IPS-18a (cell line): ENCODE data around the gene DAZAP2.
"Not testable (repeated sequence)": the region's sequence is repeated elsewhere in the genome, so short reads cannot be mapped to it uniquely, and the experiment has no call there.

ENCODE experiments used
- H3K27ac ChIP-seq: one replicate; pipeline ENCODE4 v1.5.1; 2013; ENCODE audit warnings: low read length
- H3K27me3 ChIP-seq: one replicate; pipeline ENCODE4 v1.6.1; 2013; ENCODE audit warnings: mild to moderate bottlenecking, low read length; ENCODE audit not compliant: control insufficient read depth, insufficient read depth
- H3K36me3 ChIP-seq: one replicate; pipeline ENCODE4 v1.6.1; 2013; ENCODE audit warnings: low read depth, low read length; ENCODE audit not compliant: control insufficient read depth
- H3K4me1 ChIP-seq: one replicate; pipeline ENCODE4 v1.6.1; 2013; ENCODE audit warnings: low read depth, low read length; ENCODE audit not compliant: control insufficient read depth
- H3K4me3 ChIP-seq: one replicate; pipeline ENCODE4 v1.5.1; 2013; ENCODE audit warnings: low read length
- H3K9ac ChIP-seq: one replicate; pipeline ENCODE4 v1.6.1; 2013; ENCODE audit warnings: mild to moderate bottlenecking, low read length, moderate library complexity
- H3K9me3 ChIP-seq: one replicate; pipeline ENCODE4 v1.6.1; 2013; ENCODE audit warnings: low read depth, low read length; ENCODE audit not compliant: control insufficient read depth

Gene DAZAP2

DNA sequence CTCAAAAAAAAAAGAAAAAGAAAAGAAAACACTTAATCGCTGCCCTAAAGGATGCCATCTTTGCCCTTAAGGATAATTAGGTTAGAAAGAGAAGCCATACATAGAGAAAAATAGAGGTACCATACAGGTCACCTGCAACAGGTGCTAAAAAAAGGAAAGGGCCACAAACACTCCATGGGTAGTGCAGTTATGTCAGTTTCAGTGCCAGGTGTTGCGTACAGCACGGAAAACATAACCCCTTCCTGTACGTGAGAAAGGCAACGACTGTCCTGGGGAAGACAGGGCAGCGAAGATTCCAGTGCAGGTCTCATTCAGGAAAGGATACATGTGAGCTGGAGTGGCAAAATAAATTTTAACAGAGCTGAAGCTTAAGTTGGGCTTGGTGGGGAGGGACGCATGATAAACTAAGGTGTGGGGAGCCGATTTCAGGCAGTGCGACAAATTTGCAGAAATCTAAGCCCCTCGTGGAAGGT, 553 bp upstream of the DAZAP2 start:
- peak overlapping the region; percentile 99 for H3K9ac ChIP-seq
- H3K4me3 ChIP-seq: peak overlapping the region; percentile 100
- peak overlapping the region; percentile 89 for H3K27ac ChIP-seq
- H3K27me3 ChIP-seq: no peaks in the 10 kb centered on the region
- H3K9me3 ChIP-seq: no peaks in the 10 kb centered on the region
- peaks cover 29% of the 10 kb centered on the region for H3K36me3 ChIP-seq
- H3K4me1 ChIP-seq: peaks cover 12% of the 10 kb centered on the region

DNA sequence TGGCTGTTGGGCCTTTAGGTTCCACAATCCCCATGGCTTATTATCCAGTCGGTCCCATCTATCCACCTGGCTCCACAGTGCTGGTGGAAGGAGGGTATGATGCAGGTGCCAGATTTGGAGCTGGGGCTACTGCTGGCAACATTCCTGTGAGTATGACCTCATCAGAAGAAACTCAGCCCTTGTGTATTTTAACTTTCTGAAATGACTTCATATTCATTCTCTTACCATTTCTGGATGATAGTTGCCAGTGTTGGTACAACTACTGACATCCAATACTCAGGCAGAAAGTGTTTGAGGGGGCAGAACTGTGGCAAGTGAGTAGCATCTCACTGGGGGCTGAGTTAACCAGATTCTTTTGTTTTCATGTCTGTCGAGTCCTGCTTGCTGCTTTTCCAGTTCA, 2.3 kb downstream of the DAZAP2 start:
- Histone ChIP-seq H3K36me3 (peaks cover 38% of the 10 kb centered on the region), H3K4me1 (peaks cover 14% of the 10 kb centered on the region), H3K9ac (no peak overlapping the region), H3K27ac (no peak overlapping the region), H3K9me3 (no peaks in the 10 kb centered on the region), H3K27me3 (no peaks in the 10 kb centered on the region), H3K4me3 (no peak overlapping the region)

DNA sequence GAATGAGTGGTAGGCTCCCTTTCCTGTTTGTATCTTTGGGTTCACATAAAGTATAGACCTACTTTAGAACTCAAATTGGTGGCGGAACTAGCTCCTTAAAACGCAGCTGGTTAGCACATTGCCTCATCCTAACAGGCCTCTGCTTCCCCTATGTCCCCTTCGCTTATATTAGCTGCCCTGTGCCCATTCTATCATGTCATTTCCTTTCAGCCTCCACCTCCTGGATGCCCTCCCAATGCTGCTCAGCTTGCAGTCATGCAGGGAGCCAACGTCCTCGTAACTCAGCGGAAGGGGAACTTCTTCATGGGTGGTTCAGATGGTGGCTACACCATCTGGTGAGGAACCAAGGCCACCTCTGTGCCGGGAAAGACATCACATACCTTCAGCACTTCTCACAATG, 3.5 kb downstream of the DAZAP2 start:
- H3K9me3 ChIP-seq: no peaks in the 10 kb centered on the region
- no peak overlapping the region for H3K4me3 ChIP-seq
- no peak overlapping the region for H3K27ac ChIP-seq
- H3K4me1 ChIP-seq: peaks cover 24% of the 10 kb centered on the region
- no peaks in the 10 kb centered on the region for H3K27me3 ChIP-seq
- H3K9ac ChIP-seq: no peak overlapping the region
- peaks cover 38% of the 10 kb centered on the region for H3K36me3 ChIP-seq

DNA sequence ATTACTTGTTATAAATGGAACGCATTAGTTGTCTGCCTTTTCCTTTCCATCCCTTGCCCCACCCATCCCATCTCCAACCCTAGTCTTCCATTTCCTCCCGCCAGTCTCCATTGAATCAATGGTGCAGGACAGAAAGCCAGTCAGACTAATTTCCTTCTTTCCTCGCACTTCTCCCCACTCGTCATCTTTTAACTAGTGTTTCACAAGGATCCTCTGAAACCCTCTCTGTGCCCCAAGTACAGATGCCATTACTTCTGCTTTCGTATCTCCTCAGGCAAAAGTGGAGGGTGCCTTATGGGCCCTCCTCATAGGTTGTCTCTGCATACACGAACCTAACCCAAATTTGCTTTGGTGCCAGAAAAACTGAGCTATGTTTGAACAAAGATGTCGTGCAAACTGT, 4.2 kb downstream of the DAZAP2 start:
- Histone ChIP-seq H3K9me3 (no peaks in the 10 kb centered on the region), H3K9ac (no peak overlapping the region), H3K36me3 (peaks cover 38% of the 10 kb centered on the region), H3K4me1 (peaks cover 31% of the 10 kb centered on the region), H3K27ac (no peak overlapping the region), H3K27me3 (no peaks in the 10 kb centered on the region), H3K4me3 (no peak overlapping the region)

DNA sequence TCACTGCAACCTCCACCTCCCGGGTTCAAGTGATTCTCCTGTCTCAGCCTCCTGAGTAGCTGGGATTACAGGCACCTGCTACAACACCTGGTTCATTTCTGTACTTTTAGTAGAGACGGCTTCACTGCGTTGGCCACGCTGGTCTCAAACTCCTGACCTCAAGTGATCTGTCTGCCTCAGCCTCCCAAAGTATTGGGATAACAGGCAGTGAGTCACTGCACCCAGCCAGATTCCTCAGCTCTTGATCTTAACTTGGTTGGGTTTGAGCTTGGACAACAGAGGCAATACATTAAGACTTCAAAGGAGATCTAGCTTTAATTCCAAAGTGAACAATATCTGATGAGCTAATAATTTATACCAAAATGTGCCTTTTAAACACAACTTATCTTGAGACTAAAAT, 5.6 kb downstream of the DAZAP2 start:
- H3K4me1 ChIP-seq: peaks cover 31% of the 10 kb centered on the region
- no peaks in the 10 kb centered on the region for H3K9me3 ChIP-seq
- no peak overlapping the region for H3K4me3 ChIP-seq
- H3K27me3 ChIP-seq: no peaks in the 10 kb centered on the region
- H3K9ac ChIP-seq: no peak overlapping the region
- H3K36me3 ChIP-seq: peaks cover 38% of the 10 kb centered on the region
- H3K27ac ChIP-seq: no peak overlapping the region

DNA sequence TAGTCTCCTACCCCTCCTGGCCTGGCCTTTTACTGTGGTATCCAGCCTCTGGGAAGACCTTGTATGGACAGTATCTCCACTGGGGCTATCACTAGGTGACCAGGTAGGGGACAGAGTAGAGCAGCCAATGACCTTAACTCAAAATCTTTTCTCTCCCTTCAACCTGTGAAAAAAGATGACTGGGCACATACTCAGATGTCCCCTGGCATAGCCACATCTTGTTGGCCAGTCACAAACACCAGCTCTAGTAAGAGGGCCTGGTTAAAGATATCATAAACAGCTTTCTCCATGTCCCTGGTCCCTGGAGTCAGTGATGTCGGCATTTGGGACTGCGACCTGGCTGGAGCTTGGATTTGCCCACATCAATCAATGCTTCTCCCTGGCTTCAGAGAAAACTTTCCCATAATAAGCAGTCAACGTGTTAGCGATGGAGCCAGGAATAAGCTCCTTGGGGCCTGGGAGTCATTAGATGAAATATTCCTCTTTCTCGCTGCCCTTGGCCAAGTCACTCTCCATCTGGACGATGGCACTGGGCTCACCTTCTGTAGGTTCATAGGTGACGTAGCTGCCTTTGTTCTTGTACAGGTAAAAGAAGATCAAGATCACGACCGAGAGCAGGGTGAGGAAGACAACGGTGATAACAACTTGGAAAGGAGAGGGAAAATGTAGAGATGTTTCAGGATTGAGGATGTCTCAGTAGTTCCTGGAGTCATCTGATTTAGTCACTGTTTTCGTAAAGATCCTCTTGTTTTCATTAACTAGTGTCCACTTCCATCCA, 7.0 kb downstream of the DAZAP2 start:
- peaks cover 31% of the 10 kb centered on the region for H3K36me3 ChIP-seq
- H3K9me3 ChIP-seq: no peaks in the 10 kb centered on the region
- H3K27ac ChIP-seq: no peak overlapping the region
- no peaks in the 10 kb centered on the region for H3K27me3 ChIP-seq
- peaks cover 24% of the 10 kb centered on the region for H3K4me1 ChIP-seq
- no peak overlapping the region for H3K4me3 ChIP-seq
- H3K9ac ChIP-seq: no peak overlapping the region

DNA sequence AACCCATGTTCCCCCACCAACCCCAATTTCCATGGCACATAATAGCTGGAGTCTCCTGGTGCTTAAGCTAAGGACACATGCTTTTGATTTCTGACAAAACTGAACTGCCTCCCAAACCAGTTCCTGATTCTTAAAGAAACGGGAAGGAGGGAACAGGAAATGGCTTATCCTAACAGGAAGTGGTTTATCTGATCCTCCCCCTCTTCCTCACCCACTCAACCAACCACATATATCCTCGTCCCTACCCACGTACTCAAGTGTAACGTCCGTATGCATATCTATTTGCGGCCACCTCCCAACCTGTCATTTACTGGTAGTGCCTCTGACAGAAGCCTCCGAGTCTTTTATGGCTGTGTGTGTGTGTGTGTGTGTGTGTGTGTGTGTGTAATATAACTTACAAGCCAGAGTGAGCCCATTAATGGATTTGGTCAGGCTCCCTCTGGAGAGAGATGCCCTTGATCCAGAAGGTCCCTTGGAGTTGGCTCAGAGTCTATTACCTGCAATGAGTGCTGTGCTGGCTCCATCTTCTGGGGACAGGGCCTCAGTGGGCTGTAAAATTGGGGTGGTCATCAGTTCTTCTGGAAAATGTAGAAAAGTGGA, 7.7 kb downstream of the DAZAP2 start:
- peaks cover 24% of the 10 kb centered on the region for H3K36me3 ChIP-seq
- H3K9me3 ChIP-seq: no peaks in the 10 kb centered on the region
- H3K4me3 ChIP-seq: no peak overlapping the region
- no peak overlapping the region for H3K9ac ChIP-seq
- peaks cover 24% of the 10 kb centered on the region for H3K4me1 ChIP-seq
- no peak overlapping the region for H3K27ac ChIP-seq
- H3K27me3 ChIP-seq: no peaks in the 10 kb centered on the region

DNA sequence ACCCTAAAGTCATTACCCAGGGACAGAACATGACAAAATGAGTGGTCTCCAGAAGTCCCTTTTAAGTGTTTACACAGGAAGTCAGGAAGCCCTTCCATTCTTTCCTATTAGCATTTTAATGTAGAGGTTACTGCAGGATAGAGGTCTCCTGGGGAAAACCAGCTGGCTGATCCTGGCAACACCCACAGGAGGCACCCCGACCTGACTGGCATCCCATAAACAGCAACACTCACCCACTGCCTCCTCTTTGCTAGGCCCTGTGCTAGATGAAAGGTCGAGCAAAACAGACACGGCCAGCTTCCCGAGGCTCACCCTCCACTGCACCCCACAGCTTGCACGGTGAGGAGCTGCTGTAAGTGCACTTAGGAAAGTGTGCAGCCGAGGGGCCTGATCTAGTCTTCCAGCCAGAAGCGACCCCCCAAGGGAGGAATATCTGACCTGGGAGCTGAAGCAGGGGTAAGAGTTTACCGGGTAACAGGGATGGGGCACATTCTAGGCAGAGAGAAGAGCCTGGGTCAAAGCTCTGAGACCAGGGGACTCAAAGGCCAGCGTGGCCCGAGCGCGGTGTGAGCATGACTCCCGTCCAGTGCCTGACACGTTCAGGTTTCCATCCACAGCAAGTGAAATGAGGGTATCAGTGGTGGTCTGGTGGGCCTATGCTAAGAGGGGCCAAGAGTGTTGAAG, 9.0 kb downstream of the DAZAP2 start:
- Histone ChIP-seq H3K4me1 (peaks cover 24% of the 10 kb centered on the region), H3K9ac (no peak overlapping the region), H3K4me3 (peak overlapping the region; percentile 4), H3K27me3 (no peaks in the 10 kb centered on the region), H3K9me3 (no peaks in the 10 kb centered on the region), H3K27ac (peak overlapping the region; percentile 51), H3K36me3 (peaks cover 13% of the 10 kb centered on the region)

DNA sequence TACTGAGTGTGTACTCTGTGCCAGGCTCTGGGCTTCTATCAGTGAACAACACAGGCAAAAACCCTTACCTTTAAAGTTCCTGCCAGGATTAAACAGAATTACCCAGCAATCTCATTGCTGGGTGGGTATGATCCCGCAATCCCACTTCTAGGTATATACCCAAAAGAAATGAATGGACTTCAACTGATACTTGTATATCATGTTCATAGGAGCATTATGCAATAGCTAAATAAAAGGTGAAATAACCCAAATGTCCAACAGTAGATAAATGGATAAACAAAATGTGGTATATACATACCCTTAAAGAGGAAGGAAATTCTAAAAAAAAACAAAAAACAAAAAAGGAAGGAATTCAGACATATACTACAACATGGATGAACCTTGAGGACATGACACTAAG, 14.7 kb downstream of the DAZAP2 start:
- no peaks in the 10 kb centered on the region for H3K9me3 ChIP-seq
- no peaks in the 10 kb centered on the region for H3K27me3 ChIP-seq
- no peak overlapping the region for H3K9ac ChIP-seq
- H3K36me3 ChIP-seq: no peaks in the 10 kb centered on the region
- H3K4me1 ChIP-seq: peaks cover 3% of the 10 kb centered on the region
- no peak overlapping the region for H3K27ac ChIP-seq
- H3K4me3 ChIP-seq: no peak overlapping the region

DNA sequence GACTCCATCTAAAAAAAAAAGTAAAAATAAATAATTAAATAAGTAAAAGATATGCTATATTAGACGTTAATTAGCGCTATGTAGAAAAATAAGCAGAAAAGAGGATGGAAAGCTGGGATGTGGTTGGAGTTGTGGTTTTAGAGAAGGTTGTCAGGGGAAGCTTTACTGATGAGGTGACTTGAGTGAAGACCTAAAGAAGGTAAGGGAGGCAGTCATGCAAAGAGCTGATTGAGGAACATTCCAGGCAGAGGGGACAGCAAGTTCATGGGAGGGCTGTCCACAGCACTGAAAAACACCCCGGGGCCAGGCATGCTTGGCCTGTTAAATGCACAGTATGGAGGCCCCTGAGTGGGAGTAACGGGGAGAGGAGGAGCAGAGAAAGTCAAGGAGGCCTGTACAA, 15.9 kb downstream of the DAZAP2 start:
- H3K9ac ChIP-seq: no peak overlapping the region
- no peak overlapping the region for H3K4me3 ChIP-seq
- H3K36me3 ChIP-seq: no peaks in the 10 kb centered on the region
- no peaks in the 10 kb centered on the region for H3K4me1 ChIP-seq
- H3K9me3 ChIP-seq: no peaks in the 10 kb centered on the region
- no peaks in the 10 kb centered on the region for H3K27me3 ChIP-seq
- no peak overlapping the region for H3K27ac ChIP-seq

DNA sequence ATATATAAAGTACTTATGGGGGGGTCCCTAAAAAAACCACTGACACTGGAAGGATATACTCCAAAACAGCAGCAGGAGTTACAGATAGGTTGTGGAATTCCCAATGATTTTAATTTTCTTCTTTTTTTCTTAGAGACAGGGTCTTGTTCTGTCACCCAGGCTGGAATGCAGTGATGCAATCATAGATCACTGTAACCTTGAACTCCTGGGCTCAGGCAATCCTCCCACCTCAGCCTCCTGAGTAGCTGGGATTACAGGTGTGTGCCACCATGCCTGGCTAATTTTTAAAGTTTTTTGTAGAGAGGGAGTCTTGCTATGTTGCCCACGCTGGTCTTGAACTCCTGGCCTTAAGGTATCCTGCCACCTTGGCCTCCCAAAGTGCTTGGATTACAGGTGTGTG, 21.0 kb downstream of the DAZAP2 start:
- not testable (repeated sequence) for H3K36me3 ChIP-seq, H3K9ac ChIP-seq, H3K9me3 ChIP-seq, H3K4me3 ChIP-seq, H3K4me1 ChIP-seq, H3K27ac ChIP-seq, H3K27me3 ChIP-seq
